Karpas-422 (cell line): ENCODE results near the gene CYB5R3. TPM values are rescaled to one million over a fixed set of nuclear protein-coding genes. Genes with fewer than 3 reads are reported as not detected.
"Not testable (repeated sequence)": the region's sequence is repeated elsewhere in the genome, so short reads cannot be mapped to it uniquely, and the experiment has no call there.

Experiments
- DNase-seq: peaks from one replicate; pipeline ENCODE4 v3.0.0-alpha.2; 2015
- H2AFZ ChIP-seq: fragments of 200-600 bp; sonication (generic); 2 replicates; pipeline ENCODE4 v1.6.1; 2014; ENCODE audit warnings: antibody characterized with exemption, low read length, mixed read lengths
- H3K27ac ChIP-seq: fragments of 200-600 bp; sonication (generic); 2 replicates; pipeline ENCODE4 v1.5.1; 2014; ENCODE audit warnings: mild to moderate bottlenecking, low read length, moderate library complexity
- H3K27me3 ChIP-seq: fragments of 200-600 bp; sonication (generic); 2 replicates; pipeline ENCODE4 v1.6.1; 2014; ENCODE audit warnings: low read length, mixed read lengths
- H3K36me3 ChIP-seq: fragments of 200-600 bp; sonication (generic); 2 replicates; pipeline ENCODE4 v1.6.1; 2014; ENCODE audit warnings: low read length, mixed read lengths; ENCODE audit not compliant: insufficient read depth
- H3K4me1 ChIP-seq: fragments of 200-600 bp; sonication (generic); 2 replicates; pipeline ENCODE4 v1.6.1; 2014; ENCODE audit warnings: mild to moderate bottlenecking, low read length, mixed read lengths
- H3K4me2 ChIP-seq: fragments of 200-600 bp; sonication (generic); 2 replicates; pipeline ENCODE4 v1.6.1; 2014; ENCODE audit warnings: low read length, low read depth, mild to moderate bottlenecking; ENCODE audit not compliant: poor library complexity, severe bottlenecking
- H3K4me3 ChIP-seq: fragments of 200-600 bp; sonication (generic); 2 replicates; pipeline ENCODE4 v1.5.1; 2014; ENCODE audit warnings: mild to moderate bottlenecking, antibody characterized with exemption, low read length, mixed read lengths
- H3K79me2 ChIP-seq: fragments of 200-600 bp; sonication (generic); 2 replicates; pipeline ENCODE4 v1.6.1; 2014; ENCODE audit warnings: mild to moderate bottlenecking, low read length, mixed read lengths
- H3K9ac ChIP-seq: fragments of 200-600 bp; sonication (generic); 2 replicates; pipeline ENCODE4 v1.6.0; 2014; ENCODE audit warnings: low read length
- H3K9me2 ChIP-seq: fragments of 200-600 bp; sonication (generic), shearing (Covaris generic); replicated peaks from 2 replicates; pipeline ENCODE4 v1.6.0; 2014; ENCODE audit warnings: mild to moderate bottlenecking, low read length, moderate library complexity; ENCODE audit not compliant: insufficient read depth
- H3K9me3 ChIP-seq: fragments of 300-700, 200-600 bp; sonication (generic); 2 replicates; pipeline ENCODE4 v1.6.1; 2014; ENCODE audit warnings: low read length, mixed read lengths
- H4K20me1 ChIP-seq: fragments of 200-600 bp; sonication (generic); 2 replicates; pipeline ENCODE4 v1.6.1; 2014; ENCODE audit warnings: mild to moderate bottlenecking, antibody characterized with exemption, low read length, low read depth; ENCODE audit not compliant: insufficient read depth
- total RNA-seq: library from RNA; depleted of rRNA; stranded (reverse); fragments of >200 nt; shearing (Covaris generic); gene quantifications from 2 replicates; pipeline ENCODE4 v1.2.3, GENCODE V29; 2014; ENCODE audit warnings: low replicate concordance

Gene CYB5R3
- total RNA-seq, 1 experiment from 2014 or later = 27.5 TPM

DNA sequence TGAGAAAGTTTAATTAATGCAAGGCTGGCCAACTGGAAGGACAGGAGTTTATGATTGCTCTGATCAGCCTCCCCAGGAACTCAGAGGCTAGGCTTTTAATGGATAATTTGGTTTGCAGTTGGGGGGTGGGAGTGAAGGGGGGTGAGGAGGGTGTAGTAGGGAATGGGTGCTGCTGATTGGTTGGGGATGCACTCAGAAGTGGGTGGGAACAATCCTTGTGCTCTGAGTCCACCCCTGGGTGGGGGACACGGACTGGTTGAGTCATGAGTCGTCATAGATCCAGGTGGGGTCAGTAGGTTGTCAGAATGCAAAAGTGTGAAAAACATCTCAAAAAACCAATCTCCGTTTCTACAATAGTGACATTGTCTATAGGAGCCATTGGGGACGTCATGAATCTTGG is 20.9 kb upstream of the CYB5R3 start:
- no peak for DNase-seq
- Histone ChIP-seq H3K36me3 (no peaks in the 10 kb centered on the region), H3K9me2 (no peaks in the 10 kb centered on the region), H4K20me1 (no peaks in the 10 kb centered on the region), H2AFZ (no peak overlapping the region), H3K4me1 (peaks cover 22% of the 10 kb centered on the region), H3K4me3 (no peak overlapping the region), H3K9me3 (no peaks in the 10 kb centered on the region), H3K79me2 (no peaks in the 10 kb centered on the region), H3K27me3 (no peaks in the 10 kb centered on the region), H3K9ac (no peak overlapping the region), H3K27ac (no peak overlapping the region), H3K4me2 (no peak overlapping the region)

GRCh38 chr22:42666393-42666792 is 17.2 kb upstream of the CYB5R3 start:
- not testable (repeated sequence) for H3K4me2 ChIP-seq, H3K9me3 ChIP-seq, H4K20me1 ChIP-seq, H3K27me3 ChIP-seq, H3K79me2 ChIP-seq, H2AFZ ChIP-seq, H3K9me2 ChIP-seq, H3K27ac ChIP-seq, H3K9ac ChIP-seq, H3K36me3 ChIP-seq, H3K4me3 ChIP-seq, DNase-seq
- peaks cover 34% of the 10 kb centered on the region for H3K4me1 ChIP-seq

- H3K27ac ChIP-seq = no peak overlapping the region
- H3K9ac ChIP-seq = peak overlapping the region; percentile 41
- no peaks in the 10 kb centered on the region for H3K9me2 ChIP-seq
- peak overlapping the region; percentile 54 for H3K4me2 ChIP-seq
- no peaks in the 10 kb centered on the region for H3K36me3 ChIP-seq
- peak overlapping the region; percentile 25; the same call in 1 of the 2 replicates for H3K4me3 ChIP-seq
- no peaks in the 10 kb centered on the region for H4K20me1 ChIP-seq
- DNase-seq = peak; percentile 57
- H3K4me1 ChIP-seq = peaks cover 23% of the 10 kb centered on the region
- no peaks in the 10 kb centered on the region for H3K79me2 ChIP-seq
- no peaks in the 10 kb centered on the region for H3K27me3 ChIP-seq
- no peak overlapping the region for H2AFZ ChIP-seq
- no peaks in the 10 kb centered on the region for H3K9me3 ChIP-seq
Measured at GRCh38 chr22:42664976-42665831, 16.0 kb upstream of the CYB5R3 start.

- peaks cover 29% of the 10 kb centered on the region for H3K4me1 ChIP-seq
- peak; percentile 89 for DNase-seq
- no peak overlapping the region for H3K27ac ChIP-seq
- no peaks in the 10 kb centered on the region for H3K36me3 ChIP-seq
- no peaks in the 10 kb centered on the region for H4K20me1 ChIP-seq
- no peaks in the 10 kb centered on the region for H3K9me2 ChIP-seq
- H3K9me3 ChIP-seq = no peaks in the 10 kb centered on the region
- peak overlapping the region; percentile 50 for H3K9ac ChIP-seq
- peak overlapping the region; percentile 76 for H3K4me2 ChIP-seq
- H3K79me2 ChIP-seq = no peaks in the 10 kb centered on the region
- H3K27me3 ChIP-seq = no peaks in the 10 kb centered on the region
- peak overlapping the region; percentile 61; the same call in 1 of the 2 replicates for H3K4me3 ChIP-seq
- H2AFZ ChIP-seq = peak overlapping the region; percentile 60; the same call in 1 of the 2 replicates
Measured at GRCh38 chr22:42661985-42662831, 13.0 kb upstream of the CYB5R3 start.

- no peaks in the 10 kb centered on the region for H3K36me3 ChIP-seq
- H3K4me3 ChIP-seq = no peak overlapping the region
- no peaks in the 10 kb centered on the region for H3K9me2 ChIP-seq
- no peaks in the 10 kb centered on the region for H3K27me3 ChIP-seq
- H3K79me2 ChIP-seq = no peaks in the 10 kb centered on the region
- H2AFZ ChIP-seq = no peak overlapping the region
- peak overlapping the region; percentile 46 for H3K4me2 ChIP-seq
- H3K27ac ChIP-seq = no peak overlapping the region
- peaks cover 36% of the 10 kb centered on the region for H3K4me1 ChIP-seq
- no peaks in the 10 kb centered on the region for H4K20me1 ChIP-seq
- no peak overlapping the region for H3K9ac ChIP-seq
- DNase-seq = no peak
- H3K9me3 ChIP-seq = no peaks in the 10 kb centered on the region
Measured at GRCh38 chr22:42656578-42656977, 7.4 kb upstream of the CYB5R3 start.

DNA sequence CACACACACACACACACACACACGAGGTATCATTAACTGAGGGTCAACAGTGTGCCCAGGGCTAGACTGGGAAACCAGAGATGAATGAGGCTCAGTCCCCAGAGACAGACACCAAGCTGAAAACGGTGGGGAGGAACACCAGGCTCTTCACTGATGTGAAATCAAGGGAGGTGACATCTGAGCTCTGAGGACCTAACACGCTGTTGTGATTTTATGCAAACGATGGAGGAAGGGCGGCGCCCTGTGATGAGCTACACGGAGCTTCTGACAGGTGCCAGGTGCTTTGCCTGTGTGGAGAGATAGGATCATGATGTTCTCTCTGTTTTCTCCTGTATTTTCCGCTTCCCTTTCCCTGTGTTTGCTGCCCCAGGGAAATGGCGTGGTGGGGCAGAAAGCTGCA is 6.5 kb upstream of the CYB5R3 start:
- peak overlapping the region; percentile 48; the same call in 1 of the 2 replicates for H2AFZ ChIP-seq
- DNase-seq = peak; percentile 91
- H3K79me2 ChIP-seq = no peaks in the 10 kb centered on the region
- peak overlapping the region; percentile 46 for H3K4me2 ChIP-seq
- H3K4me1 ChIP-seq = peaks cover 36% of the 10 kb centered on the region
- H3K9ac ChIP-seq = peak overlapping the region; percentile 24; the same call in 1 of the 2 replicates
- H3K9me2 ChIP-seq = no peaks in the 10 kb centered on the region
- H3K36me3 ChIP-seq = no peaks in the 10 kb centered on the region
- H4K20me1 ChIP-seq = no peaks in the 10 kb centered on the region
- no peaks in the 10 kb centered on the region for H3K27me3 ChIP-seq
- H3K4me3 ChIP-seq = peak overlapping the region; percentile 35; the same call in 1 of the 2 replicates
- H3K27ac ChIP-seq = no peak overlapping the region
- no peaks in the 10 kb centered on the region for H3K9me3 ChIP-seq

DNA sequence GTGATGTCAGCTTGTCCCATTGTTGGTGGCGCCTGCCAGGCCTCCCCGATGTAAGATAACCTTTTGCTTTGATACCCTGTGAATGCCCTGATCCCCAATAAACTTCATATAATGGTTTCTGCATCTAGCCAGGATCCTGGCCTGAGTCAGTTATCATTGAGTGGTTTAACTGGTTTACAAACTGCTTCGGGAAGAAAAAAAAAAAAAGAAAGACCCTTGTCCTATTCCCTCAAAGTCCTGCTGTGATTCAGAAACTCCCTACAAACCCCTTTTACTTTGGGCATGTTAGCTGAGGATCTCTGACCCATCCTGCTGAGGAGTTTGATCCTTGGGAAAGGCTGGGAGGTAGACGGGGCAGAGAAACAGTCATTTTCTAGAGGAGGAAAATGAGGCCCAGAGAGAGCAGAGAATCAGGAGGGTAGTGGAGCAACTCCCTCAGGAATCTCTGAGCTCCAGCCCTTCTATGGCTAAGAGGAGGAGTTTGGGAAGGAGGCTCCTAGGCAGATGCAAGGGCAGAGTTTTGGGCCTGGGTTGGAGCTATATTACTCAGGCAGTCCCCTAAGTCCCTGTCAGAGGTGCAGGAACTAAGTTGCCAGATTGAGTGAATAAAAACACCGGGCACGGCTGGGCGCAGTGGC is 5.4 kb upstream of the CYB5R3 start:
- no peak overlapping the region for H3K27ac ChIP-seq
- no peak overlapping the region for H2AFZ ChIP-seq
- H3K4me1 ChIP-seq = peaks cover 40% of the 10 kb centered on the region

GRCh38 chr22:42653999-42654398 is 4.8 kb upstream of the CYB5R3 start:
- Histone ChIP-seq H2AFZ (no peak overlapping the region), H3K27me3 (no peaks in the 10 kb centered on the region), H4K20me1 (no peaks in the 10 kb centered on the region), H3K79me2 (no peaks in the 10 kb centered on the region), H3K4me2 (no peak overlapping the region), H3K9ac (no peak overlapping the region), H3K9me3 (no peaks in the 10 kb centered on the region), H3K4me3 (no peak overlapping the region), H3K9me2 (no peaks in the 10 kb centered on the region), H3K4me1 (peaks cover 41% of the 10 kb centered on the region), H3K36me3 (no peaks in the 10 kb centered on the region), H3K27ac (no peak overlapping the region)
- DNase-seq = no peak

More for the DNA sequence above, 5.4 kb upstream of the CYB5R3 start:
- H4K20me1 ChIP-seq = no peaks in the 10 kb centered on the region
- H3K4me2 ChIP-seq = no peak overlapping the region
- no peak overlapping the region for H3K4me3 ChIP-seq
- H3K27me3 ChIP-seq = no peaks in the 10 kb centered on the region
- H3K9me3 ChIP-seq = no peaks in the 10 kb centered on the region
- H3K9ac ChIP-seq = no peak overlapping the region
- DNase-seq = no peak
- no peaks in the 10 kb centered on the region for H3K79me2 ChIP-seq
- H3K36me3 ChIP-seq = no peaks in the 10 kb centered on the region
- H3K9me2 ChIP-seq = no peaks in the 10 kb centered on the region
